Sigmoid colon (tissue), 7 donors: Measurements from ENCODE around the gene ZNF79. TPM values are rescaled to one million over a fixed set of nuclear protein-coding genes. Genes with fewer than 3 reads are reported as not detected.

ENCODE experiments used
- DNase-seq: peaks from one replicate; pipeline ENCODE4 v3.0.0-alpha.2; 2019
- H3K27ac ChIP-seq, 4 donors: fragments of 200-600 bp; sonication (generic); one replicate each; pipeline ENCODE4 v1.5.1; 2016 to 2019; ENCODE audit warnings: mild to moderate bottlenecking in 1 of 4
- H3K27me3 ChIP-seq, 3 donors: fragments of 200-600 bp; sonication (generic); one replicate each; pipeline ENCODE4 v1.5.1; 2019; ENCODE audit warnings: mild to moderate bottlenecking in 1 of 3
- H3K36me3 ChIP-seq, 4 donors: fragments of 200-600 bp; sonication (generic); one replicate each; pipeline ENCODE4 v1.5.1; 2016 to 2019
- H3K4me1 ChIP-seq, 4 donors: fragments of 200-600 bp; sonication (generic); one replicate each; pipeline ENCODE4 v1.5.1; 2017 to 2019
- H3K4me3 ChIP-seq, 4 donors: fragments of 200-600 bp; sonication (generic); one replicate each; pipeline ENCODE4 v1.5.1; 2017 to 2019; ENCODE audit warnings: mild to moderate bottlenecking in 2 of 4, moderate library complexity in 1 of 4
- H3K9me3 ChIP-seq, 4 donors: fragments of 200-600 bp in 3 of 4; sonication (generic) in 3 of 4; one replicate each; pipeline versions ENCODE4 v1.5.1 to v1.6.1; 2013 to 2019
- EP300 ChIP-seq, 4 donors: sonication (generic); formaldehyde crosslinking; IDR thresholded peaks; one replicate each; pipeline ENCODE4 v1.6.1; 2017; ENCODE audit warnings: antibody characterized with exemption in 4 of 4
- POLR2A ChIP-seq, 2 donors: fragments of 450-650 bp; IDR thresholded peaks; one replicate each; pipeline ENCODE4 v1.6.1; 2016; ENCODE audit warnings: antibody characterized with exemption in 2 of 2, mild to moderate bottlenecking in 2 of 2, moderate library complexity in 2 of 2
- POLR2AphosphoS5 ChIP-seq, 4 donors: sonication (generic); formaldehyde crosslinking; IDR thresholded peaks; one replicate each; pipeline ENCODE4 v1.6.1; 2017; ENCODE audit warnings: antibody characterized with exemption in 4 of 4
- WGBS, 2 donors: extraction: QIAGEN DNeasy Blood & Tissue Kit; methylation state at CpG; one replicate each; pipeline ENCODE4 v1.1.7; 2013; 5-methylcytosine and 5-hydroxymethylcytosine counted together
- intact Hi-C: fragments of 100-400 bp; cut with DNase I; formaldehyde crosslinking; loops from one replicate; pipeline ENCODE4 v1.15.1; 2023
- polyA plus RNA-seq, 3 donors: library from polyadenylated mRNA; stranded (reverse); fragments of 200-250 nt; gene quantifications; one replicate each; pipeline ENCODE4 v1.2.3, GENCODE V29; 2013
- total RNA-seq, 4 donors: library from RNA; depleted of rRNA; stranded (reverse); fragments of >200 nt; gene quantifications; one replicate each; pipeline ENCODE4 v1.1.0, GENCODE V29; 2016
- TF ChIP-seq, protein P1 (sequence below), 4 experiments: fragments of 450-650 bp in 3 of 4; fragments of 200-600 bp in 1 of 4; IDR thresholded peaks; one replicate each; pipeline ENCODE4 v1.5.1; 2016 to 2019; ENCODE audit warnings: antibody characterized with exemption in 4 of 4, mild to moderate bottlenecking in 3 of 4, moderate library complexity in 2 of 4
- donor health status: healthy with polysubstance abuse.
- donor health status: Bipolar disorder and iron deficiency.
- donor health status: healthy.

ZNF79 gene
- total and polyA plus RNA-seq, 7 donors, result 0.60 to 14.6 (median 10.9) TPM

DNA sequence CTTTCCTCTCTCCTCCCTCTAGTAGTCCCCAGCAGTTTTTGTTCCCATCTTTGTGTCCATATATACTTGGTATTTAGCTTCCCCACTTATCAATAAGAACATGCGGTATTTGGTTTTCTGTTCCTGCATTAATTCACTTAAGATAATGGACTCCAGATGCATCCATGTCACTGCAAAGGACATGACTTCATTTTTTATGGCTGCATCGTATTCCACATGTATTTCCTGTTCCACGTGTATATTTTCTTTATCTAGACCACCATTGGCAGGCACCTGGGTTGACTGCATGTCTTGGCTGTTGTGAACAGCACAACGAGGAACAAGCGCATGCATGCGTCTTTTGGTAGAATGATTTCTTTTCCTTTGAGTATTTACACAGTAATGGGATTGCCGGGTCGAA is 6.2 kb downstream of the ZNF79 start:
- WGBS, 2 donors, result 92 to 95% methylated on average over 8 of the region's 8 CpGs
- peaks cover 24 to 54% (median 41%) of the 10 kb centered on the region in 4 donors for H3K36me3 ChIP-seq

DNA sequence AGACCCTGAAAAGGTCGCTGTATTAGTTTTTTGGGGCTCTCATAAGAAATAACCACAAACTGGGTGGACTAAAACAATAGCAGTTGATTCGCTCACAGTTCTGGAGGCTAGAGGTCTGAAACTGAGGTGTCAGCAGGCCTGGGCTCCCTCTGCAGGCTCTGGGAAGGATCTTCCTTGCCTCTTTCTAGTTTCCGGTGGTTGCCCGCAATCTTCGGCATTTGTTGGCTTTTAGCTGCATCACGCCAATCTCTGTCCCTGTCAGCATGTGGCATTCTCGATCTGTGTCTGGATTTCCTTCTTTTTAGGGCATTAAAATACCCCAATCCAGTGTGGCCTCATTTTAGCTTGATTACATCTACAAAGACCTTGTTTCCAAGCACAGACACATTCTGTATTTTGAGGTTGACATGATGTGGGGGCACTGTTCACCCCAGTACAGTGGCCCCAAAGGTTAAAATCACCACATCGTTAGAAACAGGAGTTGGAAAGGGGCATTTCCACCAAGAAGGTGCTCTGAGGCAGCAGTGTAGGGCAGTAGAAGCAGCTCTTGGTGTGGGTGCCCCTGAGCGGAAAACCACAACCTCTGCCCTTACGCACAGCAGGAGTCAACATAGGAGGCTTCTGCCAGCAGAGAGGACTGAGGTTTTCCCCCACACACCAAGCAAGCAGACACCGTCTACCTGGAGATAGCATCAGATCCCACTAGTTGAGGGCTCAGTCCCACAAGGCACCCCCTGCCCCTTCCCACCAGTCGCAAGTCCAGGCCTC is 13.5 kb downstream of the ZNF79 start:
- peaks cover 0 to 6% (median 0%) of the 10 kb centered on the region in 4 donors for H3K4me1 ChIP-seq
- no peak for DNase-seq
- no peaks in the 10 kb centered on the region for H3K27me3 ChIP-seq
- TF ChIP-seq, protein P1, sequence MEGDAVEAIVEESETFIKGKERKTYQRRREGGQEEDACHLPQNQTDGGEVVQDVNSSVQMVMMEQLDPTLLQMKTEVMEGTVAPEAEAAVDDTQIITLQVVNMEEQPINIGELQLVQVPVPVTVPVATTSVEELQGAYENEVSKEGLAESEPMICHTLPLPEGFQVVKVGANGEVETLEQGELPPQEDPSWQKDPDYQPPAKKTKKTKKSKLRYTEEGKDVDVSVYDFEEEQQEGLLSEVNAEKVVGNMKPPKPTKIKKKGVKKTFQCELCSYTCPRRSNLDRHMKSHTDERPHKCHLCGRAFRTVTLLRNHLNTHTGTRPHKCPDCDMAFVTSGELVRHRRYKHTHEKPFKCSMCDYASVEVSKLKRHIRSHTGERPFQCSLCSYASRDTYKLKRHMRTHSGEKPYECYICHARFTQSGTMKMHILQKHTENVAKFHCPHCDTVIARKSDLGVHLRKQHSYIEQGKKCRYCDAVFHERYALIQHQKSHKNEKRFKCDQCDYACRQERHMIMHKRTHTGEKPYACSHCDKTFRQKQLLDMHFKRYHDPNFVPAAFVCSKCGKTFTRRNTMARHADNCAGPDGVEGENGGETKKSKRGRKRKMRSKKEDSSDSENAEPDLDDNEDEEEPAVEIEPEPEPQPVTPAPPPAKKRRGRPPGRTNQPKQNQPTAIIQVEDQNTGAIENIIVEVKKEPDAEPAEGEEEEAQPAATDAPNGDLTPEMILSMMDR (IDR thresholded peaks at IDR 0.05), result no peak
- TF ChIP-seq POLR2A (IDR thresholded peaks at IDR 0.05) (no peak), POLR2AphosphoS5 (IDR thresholded peaks at IDR 0.05) (no peak), EP300 (IDR thresholded peaks at IDR 0.05) (no peak)
- H3K4me3 ChIP-seq, result no peak overlapping the region
- 83 to 91% methylated on average over 12 of the region's 12 CpGs for WGBS, 2 donors
- H3K9me3 ChIP-seq, result no peaks in the 10 kb centered on the region
- peak overlapping the region in 1 of 4 donors; percentile 67 for H3K27ac ChIP-seq
- H3K36me3 ChIP-seq, result peaks cover 53 to 100% (median 81%) of the 10 kb centered on the region in 4 donors
- intact Hi-C loops, result no loop called here

More for the DNA sequence above, 6.2 kb downstream of the ZNF79 start:
- Histone ChIP-seq H3K4me1 (peaks cover 0 to 23% (median 10%) of the 10 kb centered on the region in 4 donors), H3K27me3 (no peaks in the 10 kb centered on the region), H3K27ac (no peak overlapping the region), H3K4me3 (no peak overlapping the region), H3K9me3 (no peaks in the 10 kb centered on the region)
- no peak for DNase-seq
- no peak for TF ChIP-seq POLR2AphosphoS5 (IDR thresholded peaks at IDR 0.05)
- no peak for TF ChIP-seq EP300 (IDR thresholded peaks at IDR 0.05)
- TF ChIP-seq, protein P1 (IDR thresholded peaks at IDR 0.05), result no peak
- no peak for TF ChIP-seq POLR2A (IDR thresholded peaks at IDR 0.05)
- intact Hi-C loops, result no loop called here

DNA sequence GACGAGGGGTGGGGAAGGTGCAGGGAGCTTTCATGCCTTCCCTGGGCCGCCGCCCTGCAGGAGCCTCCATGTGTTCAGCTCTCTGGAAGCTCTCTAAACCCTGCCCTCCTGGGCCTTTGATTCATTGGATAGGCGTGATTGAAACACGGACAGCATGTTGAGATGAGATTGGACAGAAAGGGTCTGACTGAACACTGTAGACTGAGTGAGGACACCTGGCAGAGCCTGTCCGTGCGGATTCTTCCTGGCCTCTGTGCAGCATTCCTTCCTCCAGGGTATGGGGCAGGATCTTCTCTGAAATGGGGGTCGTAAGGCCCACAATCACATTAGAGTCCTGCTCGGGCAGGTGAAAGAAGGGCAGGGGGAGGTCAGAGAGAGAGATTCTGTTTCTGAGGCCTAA is 14.2 kb downstream of the ZNF79 start:
- Histone ChIP-seq H3K36me3 (peaks cover 53 to 100% (median 79%) of the 10 kb centered on the region in 4 donors), H3K27ac (no peak overlapping the region), H3K4me3 (no peak overlapping the region), H3K9me3 (no peaks in the 10 kb centered on the region), H3K27me3 (no peaks in the 10 kb centered on the region), H3K4me1 (peaks cover 0 to 6% (median 0%) of the 10 kb centered on the region in 4 donors)
- TF ChIP-seq POLR2A (IDR thresholded peaks at IDR 0.05) (no peak), EP300 (IDR thresholded peaks at IDR 0.05) (no peak), POLR2AphosphoS5 (IDR thresholded peaks at IDR 0.05) (no peak)
- TF ChIP-seq, protein P1 (IDR thresholded peaks at IDR 0.05), result no peak
- WGBS, 2 donors, result 97% methylated on average over 9 of the region's 9 CpGs
- intact Hi-C loops, result no loop called here
- no peak for DNase-seq

DNA sequence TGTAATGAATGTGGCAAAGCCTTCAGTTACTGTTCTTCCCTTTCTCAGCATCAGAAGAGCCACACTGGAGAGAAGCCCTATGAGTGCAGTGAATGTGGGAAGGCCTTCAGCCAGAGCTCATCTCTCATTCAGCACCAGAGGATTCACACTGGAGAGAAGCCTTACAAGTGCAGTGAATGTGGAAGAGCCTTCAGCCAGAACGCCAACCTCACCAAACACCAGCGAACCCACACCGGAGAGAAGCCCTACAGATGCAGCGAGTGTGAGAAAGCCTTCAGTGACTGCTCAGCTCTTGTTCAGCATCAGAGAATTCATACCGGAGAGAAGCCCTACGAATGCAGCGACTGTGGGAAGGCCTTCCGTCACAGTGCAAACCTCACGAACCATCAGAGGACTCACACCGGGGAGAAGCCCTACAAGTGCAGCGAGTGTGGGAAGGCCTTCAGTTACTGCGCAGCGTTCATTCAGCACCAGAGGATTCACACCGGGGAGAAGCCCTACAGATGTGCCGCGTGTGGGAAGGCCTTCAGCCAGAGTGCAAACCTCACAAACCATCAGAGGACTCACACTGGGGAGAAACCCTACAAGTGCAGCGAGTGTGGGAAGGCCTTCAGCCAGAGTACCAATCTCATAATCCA is 20.2 kb downstream of the ZNF79 start:
- peaks cover 20 to 98% (median 67%) of the 10 kb centered on the region in 4 donors for H3K36me3 ChIP-seq
- DNase-seq, result no peak
- H3K27me3 ChIP-seq, result no peaks in the 10 kb centered on the region
- 86 to 93% methylated on average over 17 of the region's 17 CpGs for WGBS, 2 donors
- no peak overlapping the region for H3K4me3 ChIP-seq
- no peaks in the 10 kb centered on the region for H3K9me3 ChIP-seq
- TF ChIP-seq POLR2A (IDR thresholded peaks at IDR 0.05), result no peak
- TF ChIP-seq POLR2AphosphoS5 (IDR thresholded peaks at IDR 0.05), result no peak
- TF ChIP-seq, protein P1 (IDR thresholded peaks at IDR 0.05), result no peak
- no peak for TF ChIP-seq EP300 (IDR thresholded peaks at IDR 0.05)
- intact Hi-C loops, result no loop called here
- peaks cover 0 to 21% (median 15%) of the 10 kb centered on the region in 4 donors for H3K4me1 ChIP-seq
- peak overlapping the region; percentile 1 to 69 (median 58) for H3K27ac ChIP-seq
